DMS 273 (cell line): ENCODE results near the gene BARX2.
"Not testable (repeated sequence)": the region's sequence is repeated elsewhere in the genome, so short reads cannot be mapped to it uniquely, and the experiment has no call there.

Source experiments
- DNase-seq: peaks from one replicate; lab custom pipeline; 2025; ENCODE audit not compliant: unreplicated experiment; lab: John Stamatoyannopoulos, UW

Gene BARX2

GRCh38 chr11:129375751-129376657 lies at the start of gene BARX2:
Gene BARX2, plus strand, starts transcription at chr11:129375848. Its CDS starts 188 bp downstream, at chr11:129376036.
- peak; percentile 84 for DNase-seq

GRCh38 chr11:129326921-129327320 lies 48.7 kb upstream of the BARX2 start:
- DNase-seq = no peak

GRCh38 chr11:129327708-129328107 lies 47.9 kb upstream of the BARX2 start:
- not testable (repeated sequence) for DNase-seq

- DNase-seq = no peak
Measured at GRCh38 chr11:129328756-129329155, 46.9 kb upstream of the BARX2 start.

GRCh38 chr11:129331217-129331616 lies 44.4 kb upstream of the BARX2 start:
- peak; percentile 14 for DNase-seq

- DNase-seq = peak; percentile 97
Measured at GRCh38 chr11:129331871-129332274, 43.8 kb upstream of the BARX2 start.

GRCh38 chr11:129333873-129334272 lies 41.8 kb upstream of the BARX2 start:
- peak; percentile 16 for DNase-seq

GRCh38 chr11:129344301-129344940 lies 31.2 kb upstream of the BARX2 start:
- not testable (repeated sequence) for DNase-seq

GRCh38 chr11:129346916-129347315 lies 28.7 kb upstream of the BARX2 start:
- DNase-seq = no peak

GRCh38 chr11:129348813-129349212 lies 26.8 kb upstream of the BARX2 start:
- DNase-seq = no peak

GRCh38 chr11:129352676-129353075 lies 23.0 kb upstream of the BARX2 start:
- DNase-seq = no peak

GRCh38 chr11:129354691-129355090 lies 21.0 kb upstream of the BARX2 start:
- DNase-seq = no peak

GRCh38 chr11:129359748-129360147 lies 15.9 kb upstream of the BARX2 start:
- no peak for DNase-seq

- DNase-seq = peak; percentile 91
Measured at GRCh38 chr11:129364143-129364654, 11.4 kb upstream of the BARX2 start.

GRCh38 chr11:129365816-129366215 lies 9.8 kb upstream of the BARX2 start:
- no peak for DNase-seq

GRCh38 chr11:129366737-129367597 lies 8.7 kb upstream of the BARX2 start:
- no peak for DNase-seq

GRCh38 chr11:129368889-129369672 lies 6.6 kb upstream of the BARX2 start:
- DNase-seq = no peak

GRCh38 chr11:129370715-129371114 lies 4.9 kb upstream of the BARX2 start:
- peak; percentile 2 for DNase-seq

GRCh38 chr11:129372609-129373488 lies 2.8 kb upstream of the BARX2 start:
- peak; percentile 32 for DNase-seq
